HCT116 (cell line): Measurements from ENCODE around the gene TPT1. TPM values are rescaled to one million over a fixed set of nuclear protein-coding genes. Genes with fewer than 3 reads are reported as not detected.

ENCODE experiments used
- ATAC-seq: fragments of 200-7000 bp; cut with Tn5 transposase; 2 replicates; pipeline ENCODE4 v1.9.1; 2020; ENCODE audit warnings: mild to moderate bottlenecking, moderate library complexity
- BruUV-seq: library from RNA; stranded (reverse); fragments of 400-500 nt; replicated peaks from 2 replicates; lab custom pipeline; 2021; lab: Mats Ljungman, UMichigan
- CTCF ChIA-PET: fragments of 300-600 bp; sonication (Branson Sonifier 250); formaldehyde crosslinking; loops from one replicate; lab custom pipeline; 2021; ENCODE audit warnings: antibody characterized with exemption; lab: Charles Lee
- POLR2A ChIA-PET: fragments of 300-600, 350-600 bp; sonication (Branson Sonifier 250); formaldehyde crosslinking; loops from one replicate; lab custom pipeline; 2021; ENCODE audit warnings: antibody characterized with exemption; lab: Charles Lee
- RAD21 ChIA-PET, 2 experiments: fragments of 300-600 bp; sonication (Branson Sonifier 250); formaldehyde crosslinking; loops; one replicate each; lab custom pipeline; 2023; ENCODE audit warnings: low total read pairs in 2 of 2; ENCODE audit not compliant: uncharacterized antibody in 2 of 2, unreplicated experiment in 2 of 2, low non-redundant PET in 1 of 2; lab: Charles Lee
- DNase-seq: peaks from one replicate; pipeline ENCODE4 v3.0.0-alpha.2; 2010; ENCODE audit warnings: low read depth, low spot score
- H2AFZ ChIP-seq: fragments of 200-600 bp; shearing (Covaris generic), sonication (generic); 2 replicates; pipeline ENCODE4 v1.6.1; 2017; ENCODE audit warnings: low read depth, mixed run types, mixed read lengths, antibody characterized with exemption, low read length; ENCODE audit not compliant: poor library complexity, severe bottlenecking
- H3K27ac ChIP-seq: 2 replicates; pipeline ENCODE4 v1.5.1; 2012; ENCODE audit warnings: low read depth, low read length
- H3K27me3 ChIP-seq: fragments of 200-600 bp; sonication (generic); 2 replicates; pipeline ENCODE4 v1.6.1; 2016; ENCODE audit warnings: mixed run types, low read length, mixed read lengths; ENCODE audit not compliant: insufficient read depth
- H3K36me3 ChIP-seq, 2 experiments: fragments of 200-500 bp in 1 of 2; fragments of 200-600 bp in 1 of 2; sonication (Bioruptor generic) in 1 of 2; sonication (generic) in 1 of 2; 2 replicates each; pipeline versions ENCODE4 v1.5.1 to v1.6.1; 2014 to 2016; ENCODE audit warnings: low read length in 2 of 2, inconsistent platforms in 1 of 2, mixed read lengths in 1 of 2, mixed run types in 1 of 2; ENCODE audit not compliant: insufficient read depth in 2 of 2, control insufficient read depth in 1 of 2
- H3K4me1 ChIP-seq, 2 experiments: fragments of 200-600 bp in 1 of 2; sonication (generic) in 1 of 2; 2 replicates each; pipeline versions ENCODE4 v1.5.1 to v1.6.1; 2012 to 2017; ENCODE audit warnings: low read length in 2 of 2, inconsistent platforms in 1 of 2, mild to moderate bottlenecking in 1 of 2, mixed read lengths in 1 of 2, mixed run types in 1 of 2, moderate library complexity in 1 of 2; ENCODE audit not compliant: insufficient read depth in 2 of 2, control insufficient read depth in 1 of 2
- H3K4me2 ChIP-seq: fragments of 200-600 bp; sonication (generic); 2 replicates; pipeline ENCODE4 v1.6.1; 2017; ENCODE audit warnings: mixed run types, low read length, mixed read lengths
- H3K4me3 ChIP-seq, 2 experiments: fragments of 200-600 bp in 1 of 2; sonication (generic) in 1 of 2; replicated peaks in 1 of 2; 2 replicates each; pipeline ENCODE4 v1.5.1; 2011 to 2016; ENCODE audit warnings: low read length in 2 of 2, control low read depth in 1 of 2, low read depth in 1 of 2, mild to moderate bottlenecking in 1 of 2, mixed read lengths in 1 of 2, mixed run types in 1 of 2
- H3K79me2 ChIP-seq: fragments of 200-600 bp; sonication (generic); 2 replicates; pipeline ENCODE4 v1.6.1; 2017; ENCODE audit warnings: mild to moderate bottlenecking, mixed run types, low read length, moderate library complexity, mixed read lengths; ENCODE audit not compliant: insufficient read depth
- H3K9ac ChIP-seq: fragments of 200-600 bp; sonication (generic); 2 replicates; pipeline ENCODE4 v1.6.1; 2016; ENCODE audit warnings: low read length, mixed read lengths
- H3K9me2 ChIP-seq: fragments of 200-600 bp; sonication (generic), shearing (Covaris generic); 2 replicates; pipeline ENCODE4 v1.6.1; 2017; ENCODE audit warnings: mixed run types, mild to moderate bottlenecking, moderate library complexity; ENCODE audit not compliant: insufficient read depth
- H3K9me3 ChIP-seq, 2 experiments: fragments of 200-500 bp in 1 of 2; fragments of 200-600 bp in 1 of 2; sonication (Bioruptor generic) in 1 of 2; sonication (generic) in 1 of 2; 2 replicates each; pipeline ENCODE4 v1.6.1; 2014 to 2017; ENCODE audit warnings: low read length in 2 of 2, mixed read lengths in 2 of 2, inconsistent platforms in 1 of 2, low read depth in 1 of 2, mild to moderate bottlenecking in 1 of 2, mixed run types in 1 of 2, moderate library complexity in 1 of 2; ENCODE audit not compliant: control insufficient read depth in 1 of 2, insufficient read depth in 1 of 2
- H4K20me1 ChIP-seq: fragments of 200-600 bp; sonication (generic), shearing (Covaris generic); 2 replicates; pipeline ENCODE4 v1.6.1; 2017; ENCODE audit warnings: mixed run types, mild to moderate bottlenecking, moderate library complexity; ENCODE audit not compliant: insufficient read depth
- ELF1 ChIP-seq: IDR thresholded peaks from 2 replicates; pipeline ENCODE4 v1.6.1; 2012; ENCODE audit warnings: low read depth, borderline replicate concordance
- FOSL1 ChIP-seq: IDR thresholded peaks from 2 replicates; pipeline ENCODE4 v1.6.1; 2012; ENCODE audit warnings: low read depth
- MAX ChIP-seq: IDR thresholded peaks from 2 replicates; pipeline ENCODE4 v1.6.1; 2012
- REST ChIP-seq: IDR thresholded peaks from 2 replicates; pipeline ENCODE4 v1.6.1; 2012; ENCODE audit warnings: low read depth
- SIN3A ChIP-seq: IDR thresholded peaks from 2 replicates; pipeline ENCODE4 v1.6.1; 2012; ENCODE audit warnings: low read depth
- SRF ChIP-seq: IDR thresholded peaks from 2 replicates; pipeline ENCODE4 v1.6.1; 2012; ENCODE audit warnings: low read depth
- ZFX ChIP-seq: fragments of 450-650 bp; IDR thresholded peaks from 2 replicates; pipeline ENCODE4 v1.6.1; 2017
- intact Hi-C: fragments of 100-400 bp; cut with micrococcal nuclease; formaldehyde crosslinking; loops from 2 replicates; pipeline ENCODE4 v1.10.0; 2022
- total RNA-seq: library from RNA; stranded (reverse); gene quantifications from one replicate; pipeline ENCODE4 v1.2.1, GENCODE V29; 2021; ENCODE audit not compliant: unreplicated experiment

Gene TPT1
- total RNA-seq, 1 experiment from 2014 or later, result 2,859 TPM

DNA sequence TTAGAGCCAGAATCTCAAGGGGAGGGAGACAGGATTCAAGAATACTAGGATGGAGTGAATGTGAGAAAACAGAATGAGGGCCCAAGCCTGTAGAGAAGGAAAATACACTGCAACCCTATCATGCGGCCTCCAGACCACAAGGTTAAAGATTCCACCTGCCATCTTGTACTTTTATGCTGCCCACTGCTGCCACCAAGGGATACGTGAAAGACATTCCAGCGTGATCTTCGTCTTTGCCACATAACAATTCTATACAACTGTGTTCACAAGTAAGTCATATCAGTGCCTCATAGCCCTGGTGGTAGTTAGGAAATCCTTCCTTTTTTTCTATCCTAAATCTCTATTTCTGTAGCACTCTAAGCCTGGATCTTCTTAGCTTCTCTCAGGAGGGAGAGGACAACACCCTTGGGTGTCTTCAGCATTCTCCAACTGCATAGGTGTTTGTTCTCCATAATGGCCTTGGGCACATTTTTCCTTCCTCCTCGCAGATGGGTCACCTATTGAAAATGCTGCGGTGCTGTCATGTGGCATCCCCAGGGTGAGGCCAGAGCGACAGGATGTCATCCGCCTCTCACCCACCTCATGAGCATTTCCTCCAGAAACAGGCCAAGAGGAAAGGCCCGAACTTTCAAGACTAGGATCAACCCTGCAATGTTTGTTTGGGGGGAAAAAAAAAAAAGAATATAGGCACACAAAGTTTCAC is 13.6 kb downstream of the TPT1 start:
- H3K79me2 ChIP-seq, result no peaks in the 10 kb centered on the region
- peaks cover 9 to 45% of the 10 kb centered on the region in 2 experiments for H3K4me1 ChIP-seq
- no peak overlapping the region for H2AFZ ChIP-seq
- ChIA-PET POLR2A (interaction anchor here (1.5 kb wide), 1 partner anchor 14 kb away, joined by 6 read pairs; the partner anchor contains the start of gene TPT1), RAD21 (no interaction called here)
- H3K9me2 ChIP-seq, result no peaks in the 10 kb centered on the region
- no peaks in the 10 kb centered on the region for H3K9me3 ChIP-seq
- no peak for TF ChIP-seq MAX
- no peak for TF ChIP-seq ZFX
- TF ChIP-seq SRF, result no peak
- no peak for TF ChIP-seq ELF1
- no peak for TF ChIP-seq FOSL1
- TF ChIP-seq REST, result no peak
- TF ChIP-seq SIN3A, result no peak
- TF ChIP-seq, all 23 proteins: peak for 0
- no peak overlapping the region for H3K9ac ChIP-seq
- BruUV-seq, result no TSS peak
- CTCF ChIA-PET, result no interaction called here
- H3K36me3 ChIP-seq, result no peaks in the 10 kb centered on the region
- ATAC-seq (no peak), DNase-seq (no peak)
- no peaks in the 10 kb centered on the region for H3K27me3 ChIP-seq
- intact Hi-C loops, result no loop called here
- H3K4me3 ChIP-seq, result no peak overlapping the region
- H3K27ac ChIP-seq, result no peak overlapping the region
- no peaks in the 10 kb centered on the region for H4K20me1 ChIP-seq
- no peak overlapping the region for H3K4me2 ChIP-seq
